A673 (cell line): ENCODE results near the gene OR2AT4. TPM values are rescaled to one million over a fixed set of nuclear protein-coding genes. Genes with fewer than 3 reads are reported as not detected.

Experiments
- BruUV-seq: library from RNA; stranded (reverse); fragments of 400-500 nt; replicated peaks from 2 replicates; lab custom pipeline; 2021; lab: Mats Ljungman, UMichigan
- CTCF ChIA-PET: fragments of 300-600 bp; sonication (Branson Sonifier 250); formaldehyde crosslinking; loops from one replicate; lab custom pipeline; 2022; ENCODE audit warnings: antibody characterized with exemption; lab: Charles Lee
- POLR2A ChIA-PET: fragments of 300-600 bp; sonication (Branson Sonifier 250); formaldehyde crosslinking; loops from one replicate; lab custom pipeline; 2022; ENCODE audit warnings: antibody characterized with exemption; ENCODE audit not compliant: low non-redundant PET; lab: Charles Lee
- DNase-seq: peaks from one replicate; pipeline ENCODE4 v3.0.0-alpha.2; 2015; ENCODE audit warnings: low spot score
- H3K27ac ChIP-seq: fragments of 200-600 bp; sonication (generic); 2 replicates; pipeline ENCODE4 v1.5.1; 2016; ENCODE audit warnings: mixed run types, low read depth, mild to moderate bottlenecking, mixed read lengths, antibody characterized with exemption, low read length; ENCODE audit not compliant: poor library complexity, severe bottlenecking
- H3K27me3 ChIP-seq: fragments of 200-600 bp; sonication (generic); replicated peaks from 2 replicates; pipeline ENCODE4 v1.6.1; 2017; ENCODE audit warnings: mixed run types, low read depth, mild to moderate bottlenecking, mixed read lengths, antibody characterized with exemption, low read length; ENCODE audit not compliant: insufficient read depth, poor library complexity
- H3K36me3 ChIP-seq: fragments of 200-600 bp; sonication (generic); 2 replicates; pipeline ENCODE4 v1.6.1; 2016; ENCODE audit warnings: mixed run types, mild to moderate bottlenecking, mixed read lengths, antibody characterized with exemption, low read length; ENCODE audit not compliant: insufficient read depth, poor library complexity, severe bottlenecking
- H3K4me1 ChIP-seq: fragments of 200-600 bp; sonication (generic); 2 replicates; pipeline ENCODE4 v1.6.1; 2017; ENCODE audit warnings: mixed run types, mild to moderate bottlenecking, mixed read lengths, antibody characterized with exemption, low read length; ENCODE audit not compliant: insufficient read depth, poor library complexity, severe bottlenecking
- H3K4me3 ChIP-seq: fragments of 200-600 bp; sonication (generic); 2 replicates; pipeline ENCODE4 v1.5.1; 2016; ENCODE audit warnings: low read depth, mixed run types, mild to moderate bottlenecking, mixed read lengths, low read length; ENCODE audit not compliant: poor library complexity, severe bottlenecking
- H3K9me3 ChIP-seq: fragments of 200-600 bp; sonication (generic); 2 replicates; pipeline ENCODE4 v1.6.1; 2016; ENCODE audit warnings: mixed run types, low read depth, mild to moderate bottlenecking, mixed read lengths, antibody characterized with exemption, low read length; ENCODE audit not compliant: poor library complexity, severe bottlenecking
- EZH2 ChIP-seq: fragments of 200-600 bp; sonication (generic); IDR thresholded peaks from 2 replicates; pipeline ENCODE4 v1.6.1; 2017; ENCODE audit warnings: borderline replicate concordance, low read depth, mild to moderate bottlenecking, mixed read lengths, antibody characterized with exemption, low read length; ENCODE audit not compliant: poor library complexity, severe bottlenecking
- intact Hi-C: fragments of 100-400 bp; cut with micrococcal nuclease; formaldehyde crosslinking; loops from one replicate; pipeline ENCODE4 v1.10.0; 2022; ENCODE audit not compliant: unreplicated experiment
- total RNA-seq: library from RNA; stranded (reverse); gene quantifications from 2 replicates; pipeline ENCODE4 v1.2.3, GENCODE V29; 2021
- TF ChIP-seq, protein P1 (sequence below): fragments of 300-800, 200-600 bp; sonication (generic); conservative IDR thresholded peaks from 2 replicates; pipeline ENCODE4 v1.5.1; 2017; ENCODE audit warnings: low read depth, mild to moderate bottlenecking, antibody characterized with exemption, low read length, moderate library complexity, mixed read lengths

OR2AT4 gene
- total RNA-seq, 1 experiment from 2014 or later: not detected

DNA sequence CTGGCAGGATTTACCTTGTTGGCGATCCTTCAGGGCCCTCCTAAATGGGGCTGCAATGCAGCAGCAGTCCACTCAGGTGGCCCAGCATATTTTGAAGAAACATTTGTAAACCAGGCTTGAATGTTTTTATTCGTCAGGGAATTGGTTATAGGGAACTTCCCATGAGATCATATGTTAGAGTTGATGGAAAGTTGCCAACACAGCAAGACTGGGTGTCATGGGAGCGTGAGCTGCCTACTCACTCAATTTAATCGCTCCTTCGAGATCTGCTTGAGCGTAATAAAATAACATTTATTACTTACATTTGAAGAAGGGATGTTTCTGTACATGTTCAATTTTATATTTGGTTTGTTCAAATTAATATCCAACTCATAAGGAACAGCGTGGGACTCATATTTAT, 19.4 kb downstream of the OR2AT4 start:
- no peaks in the 10 kb centered on the region for H3K4me1 ChIP-seq
- POLR2A ChIA-PET: interaction anchor here (0.7 kb wide), 1 partner anchor 54 kb away, joined by 3 read pairs; no protein-coding TSS in a partner anchor
- H3K9me3 ChIP-seq: no peaks in the 10 kb centered on the region
- DNase-seq: peak; percentile 26
- TF ChIP-seq, protein P1, sequence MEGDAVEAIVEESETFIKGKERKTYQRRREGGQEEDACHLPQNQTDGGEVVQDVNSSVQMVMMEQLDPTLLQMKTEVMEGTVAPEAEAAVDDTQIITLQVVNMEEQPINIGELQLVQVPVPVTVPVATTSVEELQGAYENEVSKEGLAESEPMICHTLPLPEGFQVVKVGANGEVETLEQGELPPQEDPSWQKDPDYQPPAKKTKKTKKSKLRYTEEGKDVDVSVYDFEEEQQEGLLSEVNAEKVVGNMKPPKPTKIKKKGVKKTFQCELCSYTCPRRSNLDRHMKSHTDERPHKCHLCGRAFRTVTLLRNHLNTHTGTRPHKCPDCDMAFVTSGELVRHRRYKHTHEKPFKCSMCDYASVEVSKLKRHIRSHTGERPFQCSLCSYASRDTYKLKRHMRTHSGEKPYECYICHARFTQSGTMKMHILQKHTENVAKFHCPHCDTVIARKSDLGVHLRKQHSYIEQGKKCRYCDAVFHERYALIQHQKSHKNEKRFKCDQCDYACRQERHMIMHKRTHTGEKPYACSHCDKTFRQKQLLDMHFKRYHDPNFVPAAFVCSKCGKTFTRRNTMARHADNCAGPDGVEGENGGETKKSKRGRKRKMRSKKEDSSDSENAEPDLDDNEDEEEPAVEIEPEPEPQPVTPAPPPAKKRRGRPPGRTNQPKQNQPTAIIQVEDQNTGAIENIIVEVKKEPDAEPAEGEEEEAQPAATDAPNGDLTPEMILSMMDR: no peak
- TF ChIP-seq EZH2: no peak
- H3K36me3 ChIP-seq: no peaks in the 10 kb centered on the region
- no TSS peak for BruUV-seq
- no peak overlapping the region for H3K27ac ChIP-seq
- CTCF ChIA-PET: no interaction called here
- H3K27me3 ChIP-seq: peaks cover 8% of the 10 kb centered on the region
- intact Hi-C loops: no loop called here
- H3K4me3 ChIP-seq: no peak overlapping the region

DNA sequence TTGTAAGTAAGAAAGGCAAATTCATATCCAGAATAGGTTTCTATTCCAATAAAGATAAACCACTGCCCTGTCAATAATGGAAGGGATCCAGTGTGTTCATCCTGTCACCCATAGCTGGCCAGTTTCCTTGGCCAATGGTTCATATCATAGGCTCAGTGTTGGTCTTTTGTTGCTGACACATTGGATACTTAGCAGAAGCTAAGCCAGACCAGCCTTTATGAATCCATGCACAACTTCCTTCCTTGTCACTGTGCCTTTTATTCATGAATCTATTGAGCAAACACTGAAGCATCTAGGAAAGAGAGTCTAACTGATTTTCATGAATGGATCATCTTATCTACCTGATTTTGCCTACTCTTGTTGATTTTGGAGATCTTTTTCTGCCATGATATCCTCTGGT, 20.0 kb downstream of the OR2AT4 start:
- ChIA-PET POLR2A (no interaction called here), CTCF (no interaction called here)
- intact Hi-C loops: no loop called here
- Histone ChIP-seq H3K36me3 (no peaks in the 10 kb centered on the region), H3K27me3 (peaks cover 14% of the 10 kb centered on the region), H3K4me3 (no peak overlapping the region), H3K9me3 (no peaks in the 10 kb centered on the region), H3K27ac (no peak overlapping the region), H3K4me1 (no peaks in the 10 kb centered on the region)
- TF ChIP-seq EZH2: no peak
- TF ChIP-seq, protein P1: no peak
- DNase-seq: no peak
- BruUV-seq: no TSS peak

DNA sequence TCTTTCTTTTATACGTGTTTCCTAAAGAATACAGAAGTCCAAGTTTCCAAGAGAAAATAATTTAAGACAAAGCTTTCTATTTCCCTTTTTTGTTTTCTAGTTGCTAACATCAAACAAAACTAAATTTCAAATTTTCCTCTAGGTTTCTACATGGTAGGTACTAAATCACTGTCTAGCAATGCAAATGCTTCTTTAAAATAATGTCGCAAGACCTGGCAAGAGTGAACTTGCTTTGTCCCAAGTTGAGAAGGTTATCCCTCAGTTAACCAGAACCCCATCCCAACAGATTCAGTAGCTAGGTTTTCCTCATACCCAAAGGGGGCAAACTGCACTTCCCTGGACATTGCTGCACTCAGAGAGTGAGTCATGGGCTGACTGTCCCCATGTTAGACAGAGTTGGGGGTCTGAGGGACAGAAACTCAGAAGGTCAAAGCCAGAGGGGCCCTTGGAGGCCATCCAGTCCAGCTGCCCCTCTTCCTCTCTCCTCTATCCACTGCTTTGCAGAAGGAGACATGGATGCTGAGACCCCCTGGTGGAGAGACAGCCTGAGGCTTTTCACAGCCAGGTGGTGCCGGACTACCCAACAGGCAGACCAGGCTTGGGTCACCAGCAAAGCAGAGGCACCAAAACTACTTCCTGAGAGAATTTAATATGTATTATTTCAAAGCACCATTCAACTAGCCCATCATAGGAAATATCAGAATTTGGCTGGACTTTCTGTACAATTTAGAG, 23.1 kb downstream of the OR2AT4 start:
- H3K4me3 ChIP-seq: no peak overlapping the region
- H3K27ac ChIP-seq: no peak overlapping the region
- intact Hi-C loops: no loop called here
- H3K36me3 ChIP-seq: no peaks in the 10 kb centered on the region
- no peaks in the 10 kb centered on the region for H3K9me3 ChIP-seq
- POLR2A ChIA-PET: interaction anchor here (0.6 kb wide), 1 partner anchor 168 kb away, joined by 4 read pairs; no protein-coding TSS in a partner anchor
- H3K4me1 ChIP-seq: no peaks in the 10 kb centered on the region
- TF ChIP-seq EZH2: no peak
- TF ChIP-seq, protein P1: 0 out of 2 replicates have a peak, but pooled peaks have one; percentile 12
- DNase-seq: no peak
- BruUV-seq: no TSS peak
- CTCF ChIA-PET: no interaction called here
- peaks cover 19% of the 10 kb centered on the region for H3K27me3 ChIP-seq
